Measurements from ENCODE around the gene TOP2B.
A peak's percentile ranks its signal among the peaks of the same experiment; 100 is the strongest.

The TOP2B gene

DNA sequence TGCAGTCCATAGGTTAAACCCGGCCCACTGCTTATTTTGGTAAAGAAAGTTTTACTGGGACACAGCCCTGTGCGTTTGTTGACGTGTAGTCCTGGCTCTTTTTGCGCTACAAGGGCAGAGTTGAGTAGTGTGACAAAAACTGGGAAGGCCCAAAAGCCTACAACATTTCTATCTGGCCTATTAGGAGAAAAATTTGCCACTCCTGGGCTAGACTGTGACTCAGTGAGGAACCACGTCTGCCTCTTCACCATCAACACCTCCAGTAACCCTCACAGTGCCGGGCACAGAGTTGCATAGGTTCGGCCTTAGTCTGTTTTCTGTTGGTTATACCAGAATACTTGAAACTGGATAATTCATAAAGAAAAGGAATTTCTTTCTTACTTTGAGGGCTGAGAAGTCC lies 110.3 kb downstream of the TOP2B start:
- no peak for DNase-seq

DNA sequence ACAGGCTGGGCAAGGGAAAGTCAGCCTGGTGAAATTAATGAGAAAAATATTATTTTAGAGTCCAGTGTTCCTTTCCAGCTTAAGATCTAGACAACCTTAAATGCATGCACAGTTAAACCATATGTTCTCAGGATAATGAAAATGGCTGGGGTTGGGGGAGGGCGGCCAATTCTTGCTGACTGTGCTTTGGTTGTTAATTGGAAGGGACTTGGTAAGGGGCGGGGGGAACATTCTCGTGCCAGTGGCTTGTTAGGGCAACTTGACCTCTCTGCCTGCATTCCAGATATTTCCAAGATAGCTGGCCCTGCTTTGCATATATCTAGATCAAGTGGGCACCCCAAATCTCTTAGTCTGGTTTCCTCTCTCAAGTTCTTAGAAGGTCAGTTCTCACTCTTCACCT lies 112.5 kb downstream of the TOP2B start:
- DNase-seq = no peak

DNA sequence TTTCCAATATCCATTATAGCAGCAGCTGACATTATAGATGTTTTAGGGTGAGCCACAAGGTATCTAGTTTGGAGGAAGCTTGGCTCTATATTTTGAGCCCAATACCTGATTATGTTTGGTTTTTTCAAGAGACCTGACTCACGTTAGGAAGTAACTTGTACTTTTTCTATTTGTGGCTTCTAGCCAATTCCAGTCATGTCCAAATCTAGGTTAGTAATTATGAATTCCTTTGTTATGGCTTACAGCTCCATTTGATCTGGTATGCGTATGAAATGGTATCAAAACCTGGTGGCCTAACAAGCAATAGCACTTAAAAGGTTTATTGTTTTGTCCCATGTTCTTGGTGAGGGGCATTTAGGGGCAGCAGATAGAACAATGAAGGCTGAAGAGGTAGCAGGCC lies 115.9 kb downstream of the TOP2B start:
- DNase-seq = no peak

DNA sequence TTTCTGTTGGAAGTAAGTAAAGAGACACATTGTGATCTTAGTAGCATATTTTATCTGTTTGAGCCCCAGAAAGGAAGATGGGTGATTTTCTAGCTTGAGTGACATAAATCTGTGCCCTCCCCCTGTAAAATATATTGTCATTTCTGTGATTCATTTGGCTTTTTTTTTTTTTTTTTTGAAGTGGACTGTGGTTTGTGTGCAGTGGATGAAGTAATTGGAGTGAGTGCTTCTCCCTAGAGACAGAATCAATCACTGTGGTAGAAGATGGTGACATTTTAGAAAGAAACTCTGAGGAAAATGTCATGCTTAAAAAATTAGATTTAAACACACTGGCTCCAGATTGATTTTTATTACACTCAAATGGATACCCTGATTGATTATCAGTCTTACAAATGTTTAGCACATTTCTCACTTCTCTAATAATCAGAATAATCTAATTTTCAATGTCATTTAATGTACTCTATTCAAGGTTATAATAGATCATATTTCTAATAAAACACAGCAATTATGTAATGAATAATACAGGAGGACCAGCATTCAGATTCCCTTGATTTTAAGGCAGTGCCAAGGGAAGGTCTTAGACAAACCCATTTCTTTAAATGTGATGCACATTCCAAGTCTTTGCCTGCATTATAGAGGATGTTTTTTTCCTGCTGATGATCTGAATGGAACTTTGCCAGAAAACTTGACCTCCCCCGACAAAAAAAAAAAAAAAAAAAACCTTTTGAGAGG lies 116.6 kb downstream of the TOP2B start:
- peak; percentile 2 for DNase-seq

Data from NCI-H2107 (cell line).